Measurements from ENCODE around the gene OPRL1. TPM values are rescaled to one million over a fixed set of nuclear protein-coding genes. Genes with fewer than 3 reads are reported as not detected.

Gene OPRL1
- 1.0 and 1.1 TPM in 2 replicates for total RNA-seq
- polyA plus RNA-seq (2012): 1.5 TPM

- DNase-seq (ENCODE audit: low read depth): peak; percentile 22
These were observed at the start of gene OPRL1 for GRCh38 chr20:64080013-64080812. Gene OPRL1 (plus strand): TSS chr20:64080082. CDS start chr20:64092721, 12,639 bp downstream.

- DNase-seq (ENCODE audit: low read depth): no peak
These were observed 49.3 kb upstream of the OPRL1 start for GRCh38 chr20:64030371-64031134.

- DNase-seq (ENCODE audit: low read depth): no peak
These were observed 48.0 kb upstream of the OPRL1 start for GRCh38 chr20:64031822-64032314.

- no peak for DNase-seq (ENCODE audit: low read depth)
These were observed 46.9 kb upstream of the OPRL1 start for GRCh38 chr20:64032706-64033624.

GRCh38 chr20:64033981-64034493 is 45.8 kb upstream of the OPRL1 start:
- DNase-seq (ENCODE audit: low read depth): peak; percentile 70

- no peak for DNase-seq (ENCODE audit: low read depth)
These were observed 44.6 kb upstream of the OPRL1 start for GRCh38 chr20:64035066-64035932.

GRCh38 chr20:64035933-64036345 is 43.9 kb upstream of the OPRL1 start, which contains the start of gene C20orf204:
Gene C20orf204 (plus strand): TSS chr20:64036182. CDS start chr20:64036324, 142 bp downstream.
- DNase-seq (ENCODE audit: low read depth): no peak

- DNase-seq (ENCODE audit: low read depth): peak; percentile 69
These were observed 43.3 kb upstream of the OPRL1 start for GRCh38 chr20:64036346-64037198.

GRCh38 chr20:64037199-64037497 is 42.7 kb upstream of the OPRL1 start:
- DNase-seq (ENCODE audit: low read depth): no peak

GRCh38 chr20:64037498-64038213 is 42.2 kb upstream of the OPRL1 start:
- DNase-seq (ENCODE audit: low read depth): no peak

GRCh38 chr20:64038224-64038564 is 41.7 kb upstream of the OPRL1 start:
- DNase-seq (ENCODE audit: low read depth): no peak

GRCh38 chr20:64038565-64039292 is 41.2 kb upstream of the OPRL1 start:
- DNase-seq (ENCODE audit: low read depth): peak; percentile 53

GRCh38 chr20:64039293-64040160 is 40.4 kb upstream of the OPRL1 start:
- DNase-seq (ENCODE audit: low read depth): no peak

GRCh38 chr20:64040231-64041039 is 39.4 kb upstream of the OPRL1 start:
- DNase-seq (ENCODE audit: low read depth): no peak

GRCh38 chr20:64041040-64041780 is 38.7 kb upstream of the OPRL1 start:
- no peak for DNase-seq (ENCODE audit: low read depth)

Data from myocyte (in vitro differentiated cells).